Common myeloid progenitor, CD34-positive (primary cell): ENCODE results near the gene SOX12.
"Not testable (repeated sequence)": the region's sequence is repeated elsewhere in the genome, so short reads cannot be mapped to it uniquely, and the experiment has no call there.

ENCODE experiments used
- CTCF ChIA-PET: fragments of 350-600 bp; sonication (Branson Sonifier 250); formaldehyde crosslinking; loops from one replicate; lab custom pipeline; 2021; ENCODE audit warnings: antibody characterized with exemption; lab: Charles Lee
- POLR2A ChIA-PET: fragments of 350-600 bp; sonication (Branson Sonifier 250); formaldehyde crosslinking; loops from one replicate; lab custom pipeline; 2021; ENCODE audit warnings: antibody characterized with exemption; lab: Charles Lee
- DNase-seq, 3 donors: peaks; one replicate each; pipeline versions ENCODE4 v3.0.0 to v3.0.0-alpha.2; 2013
- H3K27ac ChIP-seq, 2 experiments: 1 replicate in 1 of 2; 2 replicates in 1 of 2; pipeline ENCODE4 v1.7.0; 2013; ENCODE audit warnings: inconsistent platforms in 2 of 2, low read length in 2 of 2, mild to moderate bottlenecking in 2 of 2, low read depth in 1 of 2, moderate library complexity in 1 of 2; ENCODE audit not compliant: severe bottlenecking in 2 of 2, insufficient read depth in 1 of 2, poor library complexity in 1 of 2
- H3K27me3 ChIP-seq, 5 experiments: replicated peaks in 2 of 5; 1 replicate in 3 of 5; 2 replicates in 2 of 5; pipeline versions ENCODE4 v1.6.1 to v1.7.0; 2013; ENCODE audit warnings: low read length in 4 of 5, mild to moderate bottlenecking in 2 of 5, moderate library complexity in 2 of 5, inconsistent platforms in 1 of 5; ENCODE audit not compliant: insufficient read depth in 5 of 5, control insufficient read depth in 4 of 5
- H3K36me3 ChIP-seq, 4 experiments: 1 replicate in 2 of 4; 2 replicates in 2 of 4; pipeline versions ENCODE4 v1.6.1 to v1.7.0; 2013; ENCODE audit warnings: low read length in 3 of 4, control low read depth in 1 of 4, mild to moderate bottlenecking in 1 of 4; ENCODE audit not compliant: control insufficient read depth in 4 of 4, insufficient read depth in 4 of 4
- H3K4me1 ChIP-seq, 4 experiments: 1 replicate in 3 of 4; 2 replicates in 1 of 4; pipeline versions ENCODE4 v1.6.1 to v1.7.1; 2013; ENCODE audit warnings: low read length in 3 of 4, mild to moderate bottlenecking in 3 of 4, control low read depth in 1 of 4, inconsistent platforms in 1 of 4, moderate library complexity in 1 of 4; ENCODE audit not compliant: control insufficient read depth in 4 of 4, insufficient read depth in 4 of 4; ENCODE audit errors: control extremely low read depth in 1 of 4
- H3K4me3 ChIP-seq, 7 experiments: 1 replicate in 4 of 7; 2 replicates in 3 of 7; pipeline versions ENCODE4 v1.5.1 to v1.7.0; 2013; ENCODE audit warnings: mild to moderate bottlenecking in 7 of 7, low read length in 6 of 7, moderate library complexity in 6 of 7, inconsistent platforms in 2 of 7, low read depth in 2 of 7, control low read depth in 1 of 7; ENCODE audit not compliant: insufficient read depth in 4 of 7, control insufficient read depth in 1 of 7; ENCODE audit errors: extremely low read depth in 1 of 7
- H3K9me3 ChIP-seq, 5 experiments: 1 replicate in 4 of 5; 2 replicates in 1 of 5; pipeline versions ENCODE4 v1.6.1 to v1.7.1; 2013; ENCODE audit warnings: low read length in 4 of 5, mild to moderate bottlenecking in 2 of 5, inconsistent platforms in 1 of 5, low read depth in 1 of 5, moderate library complexity in 1 of 5; ENCODE audit not compliant: control insufficient read depth in 4 of 5, insufficient read depth in 2 of 5; ENCODE audit errors: control extremely low read depth in 1 of 5
- WGBS: methylation state at CpG from one replicate; pipeline ENCODE4 v1.1.5; 2013; ENCODE audit not compliant: insufficient coverage; 5-methylcytosine and 5-hydroxymethylcytosine counted together

The SOX12 gene

DNA sequence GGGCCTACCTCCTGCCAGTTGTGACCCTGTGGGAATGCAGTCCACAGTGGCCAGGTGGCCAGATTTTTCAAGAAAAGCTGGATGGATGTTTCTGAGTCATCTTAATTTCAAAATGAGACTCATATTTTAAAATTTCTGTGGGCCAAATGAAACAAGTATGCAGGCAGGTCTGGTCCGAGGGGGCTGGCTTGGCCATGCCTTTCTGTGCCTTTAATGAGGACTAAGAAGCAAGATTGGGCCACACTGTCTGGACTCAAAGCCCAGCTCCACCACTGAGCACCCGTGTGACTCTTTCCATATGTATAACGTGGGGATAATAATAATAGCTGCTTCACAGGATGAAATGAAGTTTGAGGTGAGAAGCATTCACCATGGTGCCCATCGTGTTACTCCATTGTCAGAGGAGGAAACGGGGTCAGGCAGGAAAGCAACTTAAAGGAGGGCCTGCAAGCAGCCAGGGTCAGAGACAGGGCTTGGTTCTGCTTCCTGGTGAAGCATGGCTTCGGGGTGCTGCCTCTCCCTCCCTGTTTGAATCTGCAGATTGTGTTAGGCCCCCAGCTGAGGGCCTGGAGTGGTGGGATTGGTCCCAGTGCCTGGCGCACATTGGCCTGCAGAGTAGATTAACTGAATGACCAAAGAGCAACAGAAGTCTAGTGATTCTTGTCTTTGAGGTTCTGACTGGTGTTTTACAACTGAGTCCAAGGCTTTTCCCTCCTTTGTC lies 3.8 kb downstream of the SOX12 start:
- peak overlapping the region in 1 of 2 experiments; percentile 28 for H3K27ac ChIP-seq
- no peaks in the 10 kb centered on the region for H3K9me3 ChIP-seq
- H3K4me1 ChIP-seq: peaks cover 14 to 45% (median 41%) of the 10 kb centered on the region in 4 experiments
- H3K27me3 ChIP-seq: no peaks in the 10 kb centered on the region
- ChIA-PET POLR2A (no interaction called here), CTCF (interaction anchor here (1.1 to 5.3 kb wide), 11 partner anchors 12 to 121 kb away, joined by 4 to 54 read pairs (median 6); partner anchors contain the start of gene DEFB132)
- WGBS: 52% methylated on average over 5 of the region's 7 CpGs
- H3K4me3 ChIP-seq: peak overlapping the region in 2 of 7 experiments; percentile 5 to 16
- DNase-seq: no peak
- H3K36me3 ChIP-seq: peaks cover 0 to 21% (median 11%) of the 10 kb centered on the region in 4 experiments

DNA sequence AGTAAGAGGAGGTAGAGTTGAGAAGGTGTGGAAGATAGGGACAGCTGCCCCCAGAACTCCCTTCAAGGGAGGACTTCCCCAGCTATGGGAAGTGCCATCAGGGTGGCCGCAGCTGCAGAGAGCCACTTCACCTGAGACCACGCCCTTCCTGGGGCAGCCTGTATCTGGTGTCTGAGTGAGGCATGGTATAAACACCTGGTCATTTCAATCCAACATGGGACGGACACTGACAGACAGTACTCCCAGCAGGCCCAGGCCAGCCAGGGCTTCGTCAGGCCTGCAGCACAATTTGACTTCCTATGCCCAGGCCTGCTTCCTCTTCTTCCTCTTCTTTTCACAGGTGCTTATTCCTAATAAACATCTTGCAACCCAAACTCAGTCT lies 4.5 kb downstream of the SOX12 start:
- CTCF ChIA-PET: interaction anchor here (0.7 to 5.3 kb wide), 21 partner anchors 12 to 122 kb away, joined by 3 to 54 read pairs (median 6); partner anchors contain the start of genes DEFB132 and ZCCHC3
- H3K4me1 ChIP-seq: peaks cover 11 to 40% (median 35%) of the 10 kb centered on the region in 4 experiments
- 72% methylated on average over 4 of the region's 4 CpGs for whole genome bisulfite sequencing
- H3K4me3 ChIP-seq: peak overlapping the region in 1 of 7 experiments; percentile 37
- no peaks in the 10 kb centered on the region for H3K27me3 ChIP-seq
- H3K9me3 ChIP-seq: no peaks in the 10 kb centered on the region
- peaks cover 0 to 21% (median 14%) of the 10 kb centered on the region in 4 experiments for H3K36me3 ChIP-seq
- DNase-seq: no peak
- H3K27ac ChIP-seq: peak overlapping the region in 1 of 2 experiments; percentile 28
- POLR2A ChIA-PET: no interaction called here

DNA sequence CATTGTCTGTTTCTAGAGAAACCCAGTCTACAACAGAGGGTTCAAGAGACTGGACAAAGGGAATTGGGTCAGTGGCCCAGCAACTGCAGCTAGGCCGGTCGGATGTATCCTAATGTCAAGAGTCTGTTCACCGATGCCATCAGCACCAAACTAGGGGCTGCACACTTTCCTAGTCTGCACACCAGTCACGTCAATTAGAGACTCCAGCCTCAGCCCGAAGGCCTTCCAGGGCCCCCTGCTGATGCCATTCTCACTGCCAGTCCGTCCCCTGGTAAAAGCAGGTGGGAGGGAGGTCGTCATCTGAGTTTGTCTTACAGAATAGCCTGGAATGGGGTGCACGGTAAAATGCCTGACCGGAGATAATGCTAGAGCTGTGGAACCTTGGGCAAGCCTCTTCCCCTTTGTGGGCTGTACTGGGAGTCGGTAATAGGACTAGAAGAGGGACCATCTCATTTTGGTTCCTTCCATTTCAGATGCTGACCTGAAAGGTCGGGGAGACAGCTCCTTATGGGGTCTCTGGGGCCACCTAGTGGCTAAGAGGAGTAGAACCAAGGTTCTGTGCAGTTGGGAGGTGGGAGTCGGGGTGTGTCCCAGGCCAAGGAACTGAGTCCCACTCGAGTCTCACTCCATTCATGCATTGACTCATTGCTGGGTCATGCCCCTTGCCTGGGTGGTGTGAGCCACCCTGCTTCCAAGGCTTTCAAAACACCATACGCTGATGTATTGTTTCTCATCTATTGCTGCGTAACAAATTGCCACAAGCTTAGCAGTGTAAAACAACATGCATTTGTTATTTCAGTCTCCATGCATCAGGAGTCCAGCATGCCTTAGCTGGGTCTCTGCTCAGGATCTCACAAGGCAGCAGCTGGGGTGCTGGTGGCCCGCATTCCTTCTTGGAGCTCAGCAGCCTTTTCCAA lies 5.1 kb downstream of the SOX12 start:
- CTCF ChIA-PET: interaction anchor here (0.7 to 5.3 kb wide), 31 partner anchors 10 to 130 kb away, joined by 3 to 54 read pairs (median 5); partner anchors contain the start of genes DEFB132 and ZCCHC3
- no peaks in the 10 kb centered on the region for H3K9me3 ChIP-seq
- no peaks in the 10 kb centered on the region for H3K27me3 ChIP-seq
- peaks cover 0 to 21% (median 14%) of the 10 kb centered on the region in 4 experiments for H3K36me3 ChIP-seq
- H3K27ac ChIP-seq: no peak overlapping the region
- POLR2A ChIA-PET: interaction anchor here (0.8 kb wide), 1 partner anchor 33 kb away, joined by 3 read pairs; the partner anchor contains the start of gene ZCCHC3
- H3K4me3 ChIP-seq: peak overlapping the region in 1 of 7 experiments; percentile 37
- peak; percentile 82 to 90 (median 88) for DNase-seq
- 56% methylated on average over 14 of the region's 16 CpGs for WGBS
- H3K4me1 ChIP-seq: peaks cover 10 to 38% (median 33%) of the 10 kb centered on the region in 4 experiments

DNA sequence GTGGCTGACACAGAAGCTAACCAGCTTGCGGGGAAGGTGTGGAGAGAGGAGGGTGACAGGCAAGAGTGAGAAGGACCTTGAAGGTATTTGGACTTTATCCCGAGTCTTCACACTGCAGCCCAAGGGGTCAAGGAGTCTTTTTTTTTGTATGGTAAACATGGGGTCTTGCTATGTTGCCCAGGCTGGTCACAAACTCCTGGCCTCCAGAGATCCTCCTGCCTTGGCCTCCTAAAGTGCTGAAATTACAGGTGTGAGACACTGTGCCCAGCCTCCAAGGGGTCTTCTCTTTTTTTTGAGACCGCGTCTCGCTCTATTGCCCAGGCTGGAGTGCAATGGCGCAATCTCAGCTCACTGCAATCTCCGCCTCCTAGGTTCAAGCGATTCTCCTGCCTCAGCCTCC lies 9.2 kb downstream of the SOX12 start:
- WGBS: 95% methylated on average over 4 of the region's 8 CpGs
- Histone ChIP-seq H3K9me3 (no peaks in the 10 kb centered on the region), H3K36me3 (peaks cover 0 to 13% (median 5%) of the 10 kb centered on the region in 4 experiments), H3K4me3 (no peak overlapping the region), H3K27me3 (no peaks in the 10 kb centered on the region), H3K4me1 (peaks cover 8 to 14% (median 9%) of the 10 kb centered on the region in 4 experiments), H3K27ac (no peak overlapping the region)
- DNase-seq: no peak
- POLR2A ChIA-PET: no interaction called here
- CTCF ChIA-PET: no interaction called here

DNA sequence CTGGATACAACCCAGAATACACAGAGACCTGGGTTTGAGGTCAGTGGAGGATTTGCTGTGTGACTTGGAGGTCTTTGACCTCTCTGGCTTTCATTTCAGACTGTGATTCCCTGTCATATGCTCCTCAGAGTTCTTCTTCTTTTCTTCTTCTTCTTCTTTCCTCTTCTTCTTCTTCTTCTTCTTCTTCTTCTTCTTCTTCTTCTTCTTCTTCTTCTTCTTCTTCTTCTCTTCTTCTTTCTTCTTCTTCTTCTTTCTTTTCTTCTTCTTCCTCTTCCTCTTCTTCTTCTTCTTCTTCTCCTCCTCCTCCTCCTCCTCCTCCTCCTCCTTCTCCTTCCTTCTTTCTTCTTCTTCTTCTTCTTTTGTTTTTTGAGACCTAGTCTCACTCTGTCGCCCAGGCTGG lies 10.7 kb downstream of the SOX12 start:
- CTCF ChIA-PET, H3K9me3 ChIP-seq, H3K27me3 ChIP-seq, POLR2A ChIA-PET, H3K36me3 ChIP-seq, H3K27ac ChIP-seq, DNase-seq, H3K4me1 ChIP-seq, H3K4me3 ChIP-seq: not testable (repeated sequence)
- 100% methylated on average over 1 of the region's 1 CpG for WGBS

DNA sequence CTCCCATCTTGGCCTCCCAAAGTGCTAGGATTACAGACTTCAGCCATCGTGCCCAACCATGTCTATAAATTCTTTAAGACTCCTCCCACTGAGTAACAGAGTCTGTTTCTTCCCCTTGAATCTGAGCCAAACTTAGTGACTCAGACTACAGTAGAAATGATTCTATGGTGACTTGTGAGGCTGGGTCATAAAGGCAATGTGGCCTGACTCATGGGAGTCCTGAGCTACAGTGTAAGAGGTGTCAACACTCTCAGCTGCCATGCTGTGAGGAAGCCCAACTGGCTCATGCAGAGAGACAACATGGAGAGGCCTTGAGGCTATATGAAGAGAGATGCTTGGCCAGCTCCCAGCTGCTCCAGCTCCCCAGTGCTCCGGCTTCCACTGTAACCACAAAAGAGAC lies 16.3 kb downstream of the SOX12 start:
- H3K27ac ChIP-seq: no peak overlapping the region
- no peaks in the 10 kb centered on the region for H3K27me3 ChIP-seq
- CTCF ChIA-PET: interaction anchor here (0.7 to 2.7 kb wide), 3 partner anchors 11 to 87 kb away, joined by 3 to 17 read pairs (median 3); no protein-coding TSS in a partner anchor
- H3K4me1 ChIP-seq: peaks cover 0 to 11% (median 5%) of the 10 kb centered on the region in 4 experiments
- no peak overlapping the region for H3K4me3 ChIP-seq
- H3K9me3 ChIP-seq: peaks cover 0 to 7% (median 3%) of the 10 kb centered on the region in 5 experiments
- H3K36me3 ChIP-seq: peaks cover 0 to 4% (median 0%) of the 10 kb centered on the region in 4 experiments
- POLR2A ChIA-PET: no interaction called here
- WGBS: 80% methylated on average over 2 of the region's 2 CpGs
- peak; percentile 54 to 82 (median 79) for DNase-seq
